Liver (tissue), 9 donors: ENCODE data around the gene CRP. TPM values are rescaled to one million over a fixed set of nuclear protein-coding genes. Genes with fewer than 3 reads are reported as not detected.
"Not testable (repeated sequence)": the region's sequence is repeated elsewhere in the genome, so short reads cannot be mapped to it uniquely, and the experiment has no call there.

ENCODE experiments used
- DNase-seq: peaks from one replicate; pipeline ENCODE4 v3.0.0-alpha.2; 2017; ENCODE audit warnings: low spot score
- H3K27ac ChIP-seq, 2 donors: one replicate each; pipeline ENCODE4 v1.7.0; 2013; ENCODE audit warnings: inconsistent platforms in 2 of 2, low read length in 2 of 2, control low read depth in 1 of 2, low read depth in 1 of 2, mild to moderate bottlenecking in 1 of 2
- H3K27me3 ChIP-seq, 4 donors: one replicate each; pipeline versions ENCODE4 v1.6.1 to v1.7.0; 2013; ENCODE audit warnings: low read length in 3 of 4, inconsistent platforms in 1 of 4, mild to moderate bottlenecking in 1 of 4, moderate library complexity in 1 of 4; ENCODE audit not compliant: control insufficient read depth in 4 of 4, insufficient read depth in 4 of 4
- H3K36me3 ChIP-seq, 4 donors: one replicate each; pipeline versions ENCODE4 v1.6.1 to v1.7.0; 2013; ENCODE audit warnings: low read length in 3 of 4, mild to moderate bottlenecking in 3 of 4, low read depth in 1 of 4, moderate library complexity in 1 of 4; ENCODE audit not compliant: control insufficient read depth in 4 of 4, insufficient read depth in 3 of 4
- H3K4me1 ChIP-seq, 4 donors: one replicate each; pipeline versions ENCODE4 v1.6.1 to v1.7.0; 2013; ENCODE audit warnings: low read length in 3 of 4, mild to moderate bottlenecking in 3 of 4, moderate library complexity in 1 of 4; ENCODE audit not compliant: control insufficient read depth in 4 of 4, insufficient read depth in 4 of 4
- H3K4me3 ChIP-seq, 3 donors: one replicate each; pipeline versions ENCODE4 v1.6.1 to v1.7.0; 2013; ENCODE audit warnings: low read length in 3 of 3, control low read depth in 1 of 3, low read depth in 1 of 3, mild to moderate bottlenecking in 1 of 3
- H3K9ac ChIP-seq, 2 donors: one replicate each; pipeline ENCODE4 v1.7.0; 2013; ENCODE audit warnings: low read length in 2 of 2, mild to moderate bottlenecking in 2 of 2, moderate library complexity in 2 of 2, control low read depth in 1 of 2, low read depth in 1 of 2
- H3K9me3 ChIP-seq, 4 donors: one replicate each; pipeline versions ENCODE4 v1.6.1 to v1.7.0; 2013; ENCODE audit warnings: low read length in 3 of 4; ENCODE audit not compliant: control insufficient read depth in 4 of 4
- CTCF ChIP-seq: fragments of 150-350 bp; IDR thresholded peaks from 2 replicates; pipeline ENCODE4 v1.5.1; 2017; ENCODE audit warnings: improper control_type of control experiment, low read depth, low read length; ENCODE audit not compliant: missing input control
- EGR1 ChIP-seq, 2 donors: IDR thresholded peaks; 2 replicates each; pipeline ENCODE4 v1.6.1; 2016 to 2018; ENCODE audit warnings: antibody characterized with exemption in 2 of 2, low read depth in 2 of 2
- FOXA1 ChIP-seq: IDR thresholded peaks from 2 replicates; pipeline ENCODE4 v1.6.1; 2016; ENCODE audit warnings: antibody characterized with exemption
- GABPA ChIP-seq, 2 donors: IDR thresholded peaks in 1 of 2; conservative IDR thresholded peaks in 1 of 2; 2 replicates each; pipeline ENCODE4 v1.6.1; 2016; ENCODE audit warnings: antibody characterized with exemption in 2 of 2, mild to moderate bottlenecking in 1 of 2, moderate library complexity in 1 of 2
- HNF4A ChIP-seq, 2 donors: conservative IDR thresholded peaks; 2 replicates each; pipeline ENCODE4 v1.6.1; 2016; ENCODE audit warnings: antibody characterized with exemption in 2 of 2, mild to moderate bottlenecking in 2 of 2
- HNF4G ChIP-seq: IDR thresholded peaks from 2 replicates; pipeline ENCODE4 v1.6.1; 2016; ENCODE audit warnings: antibody characterized with exemption
- MAX ChIP-seq: IDR thresholded peaks from 2 replicates; pipeline ENCODE4 v1.6.1; 2016; ENCODE audit warnings: antibody characterized with exemption
- NR2F2 ChIP-seq: IDR thresholded peaks from 2 replicates; pipeline ENCODE4 v1.6.1; 2016; ENCODE audit warnings: antibody characterized with exemption
- RAD21 ChIP-seq, 2 donors: IDR thresholded peaks; 2 replicates each; pipeline ENCODE4 v1.6.1; 2016; ENCODE audit warnings: antibody characterized with exemption in 2 of 2, mild to moderate bottlenecking in 2 of 2
- REST ChIP-seq: IDR thresholded peaks from 2 replicates; pipeline ENCODE4 v1.6.1; 2016; ENCODE audit warnings: antibody characterized with exemption, mild to moderate bottlenecking
- SP1 ChIP-seq: IDR thresholded peaks from 2 replicates; pipeline ENCODE4 v1.6.1; 2018; ENCODE audit warnings: antibody characterized with exemption, mild to moderate bottlenecking
- TAF1 ChIP-seq: conservative IDR thresholded peaks from 2 replicates; pipeline ENCODE4 v1.6.1; 2016; ENCODE audit warnings: antibody characterized with exemption, mild to moderate bottlenecking
- YY1 ChIP-seq: IDR thresholded peaks from 2 replicates; pipeline ENCODE4 v1.6.1; 2016; ENCODE audit warnings: antibody characterized with exemption, mild to moderate bottlenecking
- WGBS: extraction: QIAGEN DNeasy Blood & Tissue Kit; methylation state at CpG from one replicate; pipeline ENCODE4 v1.1.7; 2013; 5-methylcytosine and 5-hydroxymethylcytosine counted together
- polyA plus RNA-seq, 2 donors: library from polyadenylated mRNA; stranded (reverse) in 1 of 2; unstranded in 1 of 2; fragments of 200-250 nt in 1 of 2; fragments of >200 nt in 1 of 2; fragmentation: Nextera tagmentation in 1 of 2; extraction: Ambion mirVana in 1 of 2; gene quantifications; one replicate each; pipeline versions ENCODE4 v1.2.1 to v1.2.3, GENCODE V29; 2013 to 2015
- total RNA-seq, 2 donors: library from RNA; depleted of rRNA; stranded (reverse); fragments of >200 nt; gene quantifications; one replicate each; pipeline ENCODE4 v1.2.3, GENCODE V29; 2014
- donor health status: healthy.
- donor health status: healthy.
- donor health status: healthy.
- donor health status: healthy.
- donor health status: healthy.

CRP gene
- total and polyA plus RNA-seq, 4 donors, result 103 to 13,117 (median 4,465) TPM

- TF ChIP-seq NR2F2 (no peak), RAD21 (IDR thresholded peaks at IDR 0.05) (no peak), FOXA1 (no peak), EGR1 (IDR thresholded peaks at IDR 0.05; ENCODE audit: low read depth in 2 of 2) (no peak), TAF1 (no peak)
- no peak overlapping the region for H3K4me3 ChIP-seq
- no peaks in the 10 kb centered on the region for H3K36me3 ChIP-seq
- H3K27ac ChIP-seq, result no peak overlapping the region
- H3K9ac ChIP-seq, result no peak overlapping the region
- DNase-seq, result no peak
- no peaks in the 10 kb centered on the region for H3K27me3 ChIP-seq
- H3K4me1 ChIP-seq, result no peaks in the 10 kb centered on the region
- WGBS, result 54% methylated on average over 1 of the region's 1 CpG
- no peaks in the 10 kb centered on the region for H3K9me3 ChIP-seq
Measured at GRCh38 chr1:159686599-159687299, 27.6 kb downstream of the CRP start.

- Histone ChIP-seq H3K27ac (no peak overlapping the region), H3K36me3 (no peaks in the 10 kb centered on the region), H3K27me3 (no peaks in the 10 kb centered on the region), H3K9me3 (no peaks in the 10 kb centered on the region), H3K4me3 (no peak overlapping the region), H3K9ac (no peak overlapping the region), H3K4me1 (no peaks in the 10 kb centered on the region)
- no peak for TF ChIP-seq GABPA (IDR thresholded peaks at IDR 0.05 in 1 of 2, conservative IDR thresholded peaks at IDR 0.05 in 1 of 2)
- TF ChIP-seq TAF1, result no peak
- no peak for TF ChIP-seq YY1
- WGBS, result 89% methylated on average over 3 of the region's 5 CpGs
- no peak for DNase-seq
Measured at GRCh38 chr1:159678939-159679338, 35.5 kb downstream of the CRP start.

- Histone ChIP-seq H3K9ac (no peak overlapping the region), H3K27ac (no peak overlapping the region), H3K4me1 (no peaks in the 10 kb centered on the region), H3K9me3 (no peaks in the 10 kb centered on the region), H3K36me3 (no peaks in the 10 kb centered on the region), H3K27me3 (no peaks in the 10 kb centered on the region), H3K4me3 (no peak overlapping the region)
- no peak for DNase-seq
- WGBS, result 77% methylated on average over 1 of the region's 1 CpG
- TF ChIP-seq RAD21 (IDR thresholded peaks at IDR 0.05) (no peak), CTCF (no peak), HNF4G (no peak), NR2F2 (no peak), MAX (no peak), SP1 (no peak), HNF4A (conservative IDR thresholded peaks at IDR 0.05) (no peak), GABPA (IDR thresholded peaks at IDR 0.05 in 1 of 2, conservative IDR thresholded peaks at IDR 0.05 in 1 of 2) (no peak), REST (no peak)
Measured at GRCh38 chr1:159675046-159675445, 39.3 kb downstream of the CRP start.

- not testable (repeated sequence) for DNase-seq, H3K27me3 ChIP-seq, H3K27ac ChIP-seq, H3K36me3 ChIP-seq, H3K9me3 ChIP-seq, H3K9ac ChIP-seq, H3K4me3 ChIP-seq, H3K4me1 ChIP-seq
- 87% methylated on average over 1 of the region's 1 CpG for WGBS
Measured at GRCh38 chr1:159672390-159672789, 42.0 kb downstream of the CRP start.
